Measurements from ENCODE around the gene LEKR1.
A peak's percentile ranks its signal among the peaks of the same experiment; 100 is the strongest.

LEKR1 gene

DNA sequence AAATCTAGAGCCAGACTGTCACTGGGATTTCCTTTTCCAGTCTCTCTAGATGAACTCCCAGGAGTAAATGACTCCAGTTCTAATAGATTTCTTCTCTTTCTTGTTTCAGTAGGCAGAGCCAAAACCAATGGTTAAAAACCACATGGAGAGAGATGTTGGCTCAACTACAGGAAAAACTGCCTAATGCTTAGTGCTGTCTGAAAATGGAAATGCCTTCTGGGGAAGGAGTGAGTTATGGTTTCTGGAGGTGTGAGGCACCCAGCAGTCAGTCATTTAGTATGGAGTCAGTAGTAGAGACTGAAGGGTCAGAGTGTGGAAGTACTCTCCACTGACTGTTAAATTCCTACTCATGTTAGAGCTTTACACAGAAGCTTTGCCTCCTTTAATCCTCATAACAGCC is 197.1 kb downstream of the LEKR1 start:
- ATAC-seq (replicated peaks) (no peak), DNase-seq (no peak)
- no peaks in the 10 kb centered on the region for H3K9me3 Mint-ChIP-seq
- no peaks in the 10 kb centered on the region for H3K36me3 Mint-ChIP-seq (ENCODE audit: insufficient read depth)
- H3K4me3 Mint-ChIP-seq = no peak overlapping the region
- H3K27ac Mint-ChIP-seq = no peak overlapping the region
- H3K27me3 Mint-ChIP-seq = no peaks in the 10 kb centered on the region
- peaks cover 3 to 9% of the 10 kb centered on the region in 2 donors for H3K4me1 Mint-ChIP-seq (ENCODE audit: low read depth in 2 of 2)

DNA sequence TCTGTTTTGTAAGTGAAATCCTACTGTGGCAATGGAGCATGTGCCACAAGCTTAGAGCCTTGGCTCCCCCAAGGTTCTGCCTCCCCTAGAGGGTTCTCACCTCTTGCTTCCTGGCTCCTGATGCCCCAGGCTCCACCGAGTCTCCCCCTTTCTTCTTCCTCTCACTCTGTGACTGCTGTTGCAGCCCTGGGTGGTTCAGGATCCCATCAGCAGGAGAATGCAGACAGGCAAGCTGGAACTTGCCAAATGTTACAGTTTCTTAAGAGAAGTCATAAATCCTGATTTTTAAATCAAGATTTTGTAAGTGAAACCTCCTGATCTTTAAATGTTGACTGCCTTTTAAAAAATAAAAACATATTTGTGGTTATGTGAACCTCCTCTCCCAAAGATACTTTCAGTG is 199.9 kb downstream of the LEKR1 start:
- Mint-ChIP-seq H3K4me1 (ENCODE audit: low read depth in 2 of 2) (peaks cover 3 to 9% of the 10 kb centered on the region in 2 donors), H3K27ac (no peak overlapping the region), H3K27me3 (peaks cover 7 to 12% of the 10 kb centered on the region in 2 donors), H3K4me3 (no peak overlapping the region), H3K9me3 (no peaks in the 10 kb centered on the region), H3K36me3 (ENCODE audit: insufficient read depth) (no peaks in the 10 kb centered on the region)
- ATAC-seq (replicated peaks) (no peak), DNase-seq (no peak)

DNA sequence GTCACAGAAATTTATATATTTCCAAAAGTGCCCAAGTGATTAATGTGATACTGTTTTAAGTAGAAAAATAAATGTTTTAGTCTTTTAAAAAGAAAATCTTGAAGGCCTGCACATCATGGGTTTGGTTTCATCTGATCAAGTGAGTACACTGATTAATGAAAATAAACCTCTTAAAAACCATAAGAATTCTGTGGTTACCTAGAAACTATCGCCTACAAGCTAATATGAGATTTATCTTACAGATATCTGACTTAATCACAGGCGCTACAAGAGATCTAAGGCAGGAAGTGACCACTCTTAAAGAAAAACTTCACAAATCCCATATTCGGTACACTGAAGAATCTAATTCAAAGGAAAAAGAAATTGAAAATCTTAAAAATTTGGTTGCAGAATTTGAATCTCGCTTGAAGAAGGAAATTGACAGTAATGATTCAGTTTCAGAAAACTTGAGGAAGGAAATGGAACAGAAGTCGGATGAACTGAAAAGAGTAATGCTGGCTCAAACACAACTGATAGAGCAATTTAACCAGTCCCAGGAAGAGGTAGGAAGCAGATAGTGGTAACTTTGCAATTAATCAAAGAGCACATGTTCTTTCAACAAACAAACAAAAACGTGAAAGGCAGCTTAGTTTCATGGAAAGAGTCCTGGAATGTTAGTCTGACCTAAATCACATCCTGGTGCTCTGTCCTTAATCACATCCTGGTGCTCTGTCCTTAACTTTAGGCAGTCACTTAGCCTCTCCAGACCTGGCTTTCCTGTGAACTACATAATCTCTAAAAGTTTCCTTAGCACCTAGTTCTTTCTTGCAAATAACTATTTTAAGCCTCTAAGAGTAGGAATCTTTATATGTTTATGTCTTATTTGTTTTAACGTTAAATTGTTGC is 201.9 kb downstream of the LEKR1 start:
- H3K36me3 Mint-ChIP-seq (ENCODE audit: insufficient read depth) = no peaks in the 10 kb centered on the region
- DNase-seq (no peak), ATAC-seq (replicated peaks) (no peak)
- peaks cover 3 to 7% of the 10 kb centered on the region in 2 donors for H3K4me1 Mint-ChIP-seq (ENCODE audit: low read depth in 2 of 2)
- H3K27me3 Mint-ChIP-seq = peaks cover 15 to 27% of the 10 kb centered on the region in 2 donors
- no peak overlapping the region for H3K27ac Mint-ChIP-seq
- H3K9me3 Mint-ChIP-seq = no peaks in the 10 kb centered on the region
- H3K4me3 Mint-ChIP-seq = no peak overlapping the region

DNA sequence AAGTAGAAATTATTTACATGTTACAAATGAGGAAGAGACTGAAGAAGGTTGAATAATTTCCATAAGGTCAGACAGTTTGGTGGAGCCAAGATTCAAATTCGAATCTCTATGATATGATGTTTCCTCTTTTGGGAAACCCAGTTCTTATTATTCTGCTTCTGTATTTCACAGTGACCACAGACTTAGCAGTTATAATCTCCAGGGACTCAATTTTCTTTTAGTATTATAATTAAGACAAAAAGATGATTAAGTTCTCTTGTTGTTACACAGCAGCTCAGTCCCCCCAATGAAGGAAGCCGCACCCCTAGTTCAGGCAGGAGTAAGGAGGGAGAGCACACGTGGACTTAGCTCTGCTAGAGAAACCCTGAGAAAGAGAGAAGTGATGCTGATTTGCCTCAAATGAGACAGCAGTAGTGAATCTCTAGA is 203.2 kb downstream of the LEKR1 start:
- ATAC-seq (replicated peaks) (peak; percentile 33), DNase-seq (no peak)
- H3K9me3 Mint-ChIP-seq = no peaks in the 10 kb centered on the region
- no peak overlapping the region for H3K27ac Mint-ChIP-seq
- peaks cover 3 to 7% of the 10 kb centered on the region in 2 donors for H3K4me1 Mint-ChIP-seq (ENCODE audit: low read depth in 2 of 2)
- no peak overlapping the region for H3K4me3 Mint-ChIP-seq
- H3K27me3 Mint-ChIP-seq = peaks cover 15 to 30% of the 10 kb centered on the region in 2 donors
- H3K36me3 Mint-ChIP-seq (ENCODE audit: insufficient read depth) = no peaks in the 10 kb centered on the region

DNA sequence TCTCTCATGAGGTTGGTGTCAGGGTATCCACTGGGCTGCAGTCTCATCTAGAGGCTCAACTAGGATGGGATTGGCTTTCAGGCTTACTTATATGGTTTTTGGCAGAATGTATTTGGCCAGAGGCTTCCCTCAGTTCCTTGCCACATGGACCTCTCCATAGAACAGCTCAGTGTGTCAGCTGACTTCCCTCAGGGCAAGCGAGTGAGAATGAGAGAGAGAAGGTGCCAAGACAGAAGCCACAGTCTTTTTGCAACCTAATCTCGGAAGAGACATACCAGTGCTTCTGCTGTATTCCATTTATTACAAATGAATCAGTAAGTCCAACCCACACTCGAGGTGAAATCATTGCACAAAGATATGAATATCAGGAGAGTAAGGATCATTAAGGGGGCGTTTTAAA is 204.6 kb downstream of the LEKR1 start:
- H3K36me3 Mint-ChIP-seq (ENCODE audit: insufficient read depth) = no peaks in the 10 kb centered on the region
- H3K9me3 Mint-ChIP-seq = no peaks in the 10 kb centered on the region
- no peak overlapping the region for H3K27ac Mint-ChIP-seq
- peaks cover 15 to 30% of the 10 kb centered on the region in 2 donors for H3K27me3 Mint-ChIP-seq
- DNase-seq (no peak), ATAC-seq (replicated peaks) (no peak)
- peaks cover 3 to 7% of the 10 kb centered on the region in 2 donors for H3K4me1 Mint-ChIP-seq (ENCODE audit: low read depth in 2 of 2)
- no peak overlapping the region for H3K4me3 Mint-ChIP-seq

DNA sequence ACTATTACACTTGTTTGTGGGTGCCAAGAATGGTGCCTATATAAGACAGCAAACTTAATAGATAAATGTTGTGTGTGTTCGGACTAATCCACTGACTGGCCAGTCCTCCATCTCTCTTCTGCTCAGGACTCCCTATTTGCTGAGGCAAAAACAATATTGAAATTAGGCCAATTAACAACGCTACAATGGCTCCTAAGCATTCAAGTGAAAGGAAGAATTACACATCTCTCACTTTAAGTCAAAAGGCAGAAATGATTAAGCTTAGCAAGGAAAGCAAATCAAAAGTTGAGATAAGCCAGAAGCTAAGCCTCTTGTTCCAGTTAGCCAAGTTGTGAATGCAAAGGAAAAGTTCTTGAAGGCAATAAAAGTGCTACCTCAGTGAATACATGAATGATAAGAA is 206.8 kb downstream of the LEKR1 start:
- Mint-ChIP-seq H3K4me1 (ENCODE audit: low read depth in 2 of 2) (peaks cover 2 to 6% of the 10 kb centered on the region in 2 donors), H3K9me3 (no peaks in the 10 kb centered on the region), H3K4me3 (no peak overlapping the region), H3K27me3 (peaks cover 15 to 44% of the 10 kb centered on the region in 2 donors), H3K36me3 (ENCODE audit: insufficient read depth) (no peaks in the 10 kb centered on the region), H3K27ac (no peak overlapping the region)
- ATAC-seq (replicated peaks) = no peak
- no peak for DNase-seq

DNA sequence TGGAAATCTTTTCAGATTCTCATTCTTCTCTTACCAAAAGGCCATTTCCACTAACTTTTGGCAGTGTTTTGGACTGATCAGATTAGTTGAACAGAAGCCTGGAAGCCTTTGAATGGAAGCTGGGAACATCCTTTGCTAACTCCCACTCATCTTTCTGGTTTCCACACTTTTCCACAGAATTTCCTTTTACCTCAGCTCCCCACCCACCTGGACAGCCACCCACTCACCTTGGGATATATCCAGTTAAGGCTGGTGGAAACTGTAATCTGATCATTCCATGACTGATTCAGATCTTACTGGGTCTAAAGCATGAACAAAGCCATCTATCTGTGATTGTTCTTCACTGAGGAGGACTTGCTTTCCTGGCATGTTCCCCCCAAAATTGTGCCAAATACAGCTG is 214.3 kb downstream of the LEKR1 start:
- Mint-ChIP-seq H3K27ac (no peak overlapping the region), H3K36me3 (ENCODE audit: insufficient read depth) (no peaks in the 10 kb centered on the region), H3K4me3 (no peak overlapping the region), H3K9me3 (no peaks in the 10 kb centered on the region), H3K27me3 (peaks cover 0 to 23% of the 10 kb centered on the region in 2 donors), H3K4me1 (ENCODE audit: low read depth in 2 of 2) (no peaks in the 10 kb centered on the region)
- ATAC-seq (replicated peaks) (no peak), DNase-seq (no peak)

DNA sequence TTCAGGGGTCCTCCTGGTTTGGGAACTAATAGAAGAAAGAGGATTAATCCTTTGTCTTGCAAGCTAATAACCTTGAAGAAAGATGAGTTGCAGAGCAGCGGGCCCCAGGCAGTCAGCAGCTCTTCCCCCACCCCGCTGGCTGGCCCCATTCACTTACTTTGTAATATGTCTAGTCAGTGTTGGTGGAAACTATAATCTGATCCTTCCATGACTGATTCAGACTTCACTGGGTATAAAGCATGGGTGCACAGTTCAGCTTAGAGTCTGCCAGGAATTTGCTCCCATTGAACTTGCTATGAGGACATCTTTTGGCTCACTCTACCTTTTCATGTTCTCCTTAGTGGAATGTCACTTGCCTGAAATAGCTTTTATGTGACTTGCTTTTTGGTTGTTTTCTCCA is 216.1 kb downstream of the LEKR1 start:
- Mint-ChIP-seq H3K4me1 (ENCODE audit: low read depth in 2 of 2) (no peaks in the 10 kb centered on the region), H3K9me3 (no peaks in the 10 kb centered on the region), H3K4me3 (no peak overlapping the region), H3K27me3 (peaks cover 0 to 17% of the 10 kb centered on the region in 2 donors), H3K27ac (no peak overlapping the region), H3K36me3 (ENCODE audit: insufficient read depth) (no peaks in the 10 kb centered on the region)
- no peak for DNase-seq
- no peak for ATAC-seq (replicated peaks)

DNA sequence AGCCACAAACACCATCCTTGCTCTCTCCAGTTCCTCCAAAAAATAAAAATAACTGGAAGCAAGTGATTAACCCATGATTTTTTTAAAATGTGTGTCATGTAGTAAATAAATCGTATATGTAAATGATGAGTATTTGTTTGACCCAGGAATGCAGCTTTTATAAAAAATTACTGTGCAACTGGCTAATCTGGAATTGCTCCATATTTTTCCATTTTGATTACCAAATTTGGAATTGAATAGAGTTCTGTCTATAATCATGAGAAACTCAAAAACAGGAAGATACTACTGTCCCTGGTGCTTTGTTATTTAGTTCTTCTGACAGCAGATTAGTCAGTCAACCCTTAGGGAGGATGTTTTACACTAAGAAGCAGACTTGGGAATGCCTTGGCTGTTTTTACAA is 217.6 kb downstream of the LEKR1 start:
- H3K27ac Mint-ChIP-seq = no peak overlapping the region
- ATAC-seq (replicated peaks) = no peak
- no peaks in the 10 kb centered on the region for H3K9me3 Mint-ChIP-seq
- H3K4me3 Mint-ChIP-seq = no peak overlapping the region
- no peak for DNase-seq
- H3K27me3 Mint-ChIP-seq = peaks cover 0 to 6% of the 10 kb centered on the region in 2 donors
- no peaks in the 10 kb centered on the region for H3K36me3 Mint-ChIP-seq (ENCODE audit: insufficient read depth)
- no peaks in the 10 kb centered on the region for H3K4me1 Mint-ChIP-seq (ENCODE audit: low read depth in 2 of 2)

DNA sequence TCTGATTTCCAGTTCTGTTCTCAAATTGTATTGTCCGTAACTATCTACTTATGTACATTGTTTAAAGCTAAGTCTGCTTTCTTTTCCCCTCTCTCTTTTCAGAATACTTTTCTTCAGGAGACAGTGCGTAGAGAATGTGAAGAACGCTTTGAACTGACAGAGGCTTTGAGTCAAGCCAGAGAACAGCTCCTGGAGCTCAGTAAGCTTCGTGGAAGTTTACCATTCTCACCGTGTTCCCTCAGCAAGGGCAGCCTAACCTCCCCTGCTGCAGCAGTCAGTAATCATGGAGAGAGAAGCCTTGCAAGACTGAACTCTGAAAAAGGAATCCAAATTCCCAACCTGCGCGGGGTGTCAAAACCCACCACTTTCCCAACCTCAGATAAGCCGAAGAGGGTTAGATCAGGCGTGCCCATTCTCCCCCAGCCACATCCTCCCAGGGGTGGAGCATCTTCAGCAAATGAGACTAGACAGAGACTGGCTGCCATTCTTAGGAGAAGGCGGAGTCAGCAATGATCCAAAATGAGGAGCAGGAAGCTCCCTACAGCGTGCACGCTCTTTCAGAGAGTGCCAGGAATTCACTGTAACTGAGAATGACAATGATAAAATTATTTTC is 219.2 kb downstream of the LEKR1 start:
- peaks cover 7 to 15% of the 10 kb centered on the region in 2 donors for H3K27me3 Mint-ChIP-seq
- no peaks in the 10 kb centered on the region for H3K36me3 Mint-ChIP-seq (ENCODE audit: insufficient read depth)
- DNase-seq = no peak
- no peak overlapping the region for H3K4me3 Mint-ChIP-seq
- H3K27ac Mint-ChIP-seq = no peak overlapping the region
- no peak for ATAC-seq (replicated peaks)
- H3K9me3 Mint-ChIP-seq = no peaks in the 10 kb centered on the region
- no peaks in the 10 kb centered on the region for H3K4me1 Mint-ChIP-seq (ENCODE audit: low read depth in 2 of 2)

DNA sequence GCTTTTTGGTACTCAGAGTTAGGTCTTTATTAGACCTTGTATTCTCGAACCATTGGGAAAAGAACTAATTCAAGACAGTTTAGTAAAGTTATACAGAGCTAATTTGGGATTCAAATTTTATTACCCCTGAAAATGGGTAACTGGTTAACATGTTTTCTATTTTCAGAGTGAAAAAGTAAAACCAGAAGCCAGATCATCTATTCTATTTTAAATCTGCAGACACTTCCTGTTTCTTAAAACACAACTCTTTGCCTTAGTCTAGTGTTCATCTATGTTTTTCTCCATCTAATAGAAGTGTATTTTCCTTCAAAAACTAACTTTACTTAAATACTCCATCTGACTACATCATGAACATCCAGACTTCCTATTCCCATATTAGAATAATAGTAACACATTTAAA is 220.4 kb downstream of the LEKR1 start:
- H3K27me3 Mint-ChIP-seq = peaks cover 8 to 11% of the 10 kb centered on the region in 2 donors
- H3K4me3 Mint-ChIP-seq = no peak overlapping the region
- H3K27ac Mint-ChIP-seq = no peak overlapping the region
- no peaks in the 10 kb centered on the region for H3K36me3 Mint-ChIP-seq (ENCODE audit: insufficient read depth)
- H3K4me1 Mint-ChIP-seq (ENCODE audit: low read depth in 2 of 2) = no peaks in the 10 kb centered on the region
- ATAC-seq (replicated peaks) (no peak), DNase-seq (no peak)
- no peaks in the 10 kb centered on the region for H3K9me3 Mint-ChIP-seq

DNA sequence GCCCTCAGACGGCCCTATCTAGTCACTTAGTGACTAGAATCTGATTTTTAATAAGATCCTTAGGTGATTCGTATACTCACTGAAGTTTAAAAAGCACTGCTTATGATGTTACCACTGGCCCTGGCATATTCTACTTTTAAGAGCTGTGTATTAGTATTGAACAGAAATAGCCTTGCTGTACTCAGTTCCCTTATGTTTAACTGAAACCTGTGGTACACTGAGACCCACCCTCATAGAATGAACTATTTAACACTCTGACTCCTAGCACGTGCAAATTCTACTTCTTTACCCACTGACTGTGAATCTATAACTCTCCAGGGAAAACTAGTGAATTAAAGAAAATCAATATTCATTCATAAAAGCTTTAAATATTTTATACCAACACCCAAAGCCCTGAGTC is 224.9 kb downstream of the LEKR1 start:
- DNase-seq (no peak), ATAC-seq (replicated peaks) (no peak)
- Mint-ChIP-seq H3K27me3 (peaks cover 9 to 17% of the 10 kb centered on the region in 2 donors), H3K27ac (no peak overlapping the region), H3K36me3 (ENCODE audit: insufficient read depth) (no peaks in the 10 kb centered on the region), H3K4me3 (no peak overlapping the region), H3K9me3 (no peaks in the 10 kb centered on the region), H3K4me1 (ENCODE audit: low read depth in 2 of 2) (no peaks in the 10 kb centered on the region)

DNA sequence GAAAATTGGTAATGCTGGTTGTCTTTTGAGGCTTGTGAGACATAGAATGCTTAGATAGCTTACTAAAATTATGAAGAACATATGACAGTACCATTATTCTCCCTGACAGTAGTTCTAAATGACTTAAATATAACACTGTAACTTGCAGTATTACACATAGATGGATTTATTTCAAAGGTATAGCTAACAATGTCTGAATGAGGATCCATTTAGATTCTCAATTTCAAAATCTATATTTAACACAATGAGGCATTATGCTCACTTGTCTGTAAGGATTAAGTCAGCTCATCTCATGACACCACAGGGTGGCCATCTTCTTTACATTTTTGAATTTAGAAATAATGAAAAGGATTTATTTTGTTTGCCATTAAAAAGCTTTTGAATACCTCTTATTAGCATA is 225.4 kb downstream of the LEKR1 start:
- no peak for ATAC-seq (replicated peaks)
- Mint-ChIP-seq H3K4me1 (ENCODE audit: low read depth in 2 of 2) (no peaks in the 10 kb centered on the region), H3K27ac (no peak overlapping the region), H3K4me3 (no peak overlapping the region), H3K27me3 (peaks cover 9 to 17% of the 10 kb centered on the region in 2 donors), H3K9me3 (no peaks in the 10 kb centered on the region), H3K36me3 (ENCODE audit: insufficient read depth) (no peaks in the 10 kb centered on the region)
- DNase-seq = no peak

DNA sequence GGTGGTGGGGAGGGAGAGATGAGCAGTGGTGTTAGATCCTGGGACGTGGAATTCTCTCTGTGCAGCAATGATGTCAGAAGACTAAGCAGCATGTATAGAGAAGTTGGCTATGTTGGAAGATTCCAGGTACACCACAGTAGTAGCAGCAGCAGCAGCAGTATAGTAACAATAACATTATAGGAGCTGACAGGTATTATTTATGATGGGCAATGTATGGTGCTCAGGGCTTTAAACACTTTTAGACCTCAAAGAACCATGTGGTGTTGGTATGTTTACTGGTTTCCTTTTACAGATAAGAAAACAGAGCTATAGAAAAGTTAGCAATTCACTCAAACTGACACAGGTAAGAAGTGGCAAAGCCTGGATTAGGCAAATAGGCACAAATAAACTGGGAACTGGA is 229.9 kb downstream of the LEKR1 start:
- H3K36me3 Mint-ChIP-seq (ENCODE audit: insufficient read depth) = no peaks in the 10 kb centered on the region
- no peak for DNase-seq
- no peaks in the 10 kb centered on the region for H3K4me1 Mint-ChIP-seq (ENCODE audit: low read depth in 2 of 2)
- peaks cover 7 to 9% of the 10 kb centered on the region in 2 donors for H3K27me3 Mint-ChIP-seq
- no peaks in the 10 kb centered on the region for H3K9me3 Mint-ChIP-seq
- H3K4me3 Mint-ChIP-seq = no peak overlapping the region
- ATAC-seq (replicated peaks) = no peak
- no peak overlapping the region for H3K27ac Mint-ChIP-seq

Measured in effector memory CD8-positive, alpha-beta T cell (primary cell).